HEK293 (cell line): ENCODE results near the gene MYT1.
A peak's percentile ranks its signal among the peaks of the same experiment; 100 is the strongest.

Experiments
- CTCF ChIA-PET: fragments of 350-600 bp; formaldehyde crosslinking; extraction: SDS; loops from one replicate; lab custom pipeline; 2021; ENCODE audit warnings: antibody characterized with exemption; lab: Yijun Ruan, JAX
- POLR2A ChIA-PET: fragments of 300-600 bp; formaldehyde crosslinking; extraction: SDS; loops from one replicate; lab custom pipeline; 2020; ENCODE audit warnings: antibody characterized with exemption, inconsistent platforms; lab: Yijun Ruan, JAX
- H3K27ac ChIP-seq: fragments of 200-500 bp; sonication (Bioruptor generic); 2 replicates; pipeline ENCODE4 v1.5.1; 2014; ENCODE audit warnings: low read depth, low read length, control low read depth, inconsistent platforms; ENCODE audit errors: extremely low read depth
- H3K36me3 ChIP-seq, 2 experiments: fragments of 200-500 bp in 1 of 2; sonication (Bioruptor generic) in 1 of 2; 1 replicate in 1 of 2; 2 replicates in 1 of 2; pipeline ENCODE4 v1.5.1; 2014 to 2017; ENCODE audit warnings: inconsistent platforms in 2 of 2, low read length in 2 of 2; ENCODE audit not compliant: control insufficient read depth in 2 of 2, insufficient read depth in 1 of 2
- H3K4me1 ChIP-seq: fragments of 200-500 bp; sonication (Bioruptor generic); 2 replicates; pipeline ENCODE4 v1.5.1; 2014; ENCODE audit warnings: mild to moderate bottlenecking, low read length, inconsistent platforms; ENCODE audit not compliant: control insufficient read depth, insufficient read depth
- H3K4me3 ChIP-seq: 2 replicates; pipeline ENCODE4 v1.5.1; 2011; ENCODE audit warnings: low read depth, mild to moderate bottlenecking, control low read depth, low read length, moderate library complexity
- H3K9me3 ChIP-seq: fragments of 200-500 bp; sonication (Bioruptor generic); 2 replicates; pipeline ENCODE4 v1.5.1; 2014; ENCODE audit warnings: low read depth, low read length, inconsistent platforms; ENCODE audit not compliant: control insufficient read depth, insufficient read depth
- BCL6B ChIP-seq: fragments of 450-650 bp; formaldehyde crosslinking; IDR thresholded peaks from 2 replicates; pipeline ENCODE4 v1.5.1; 2017; ENCODE audit warnings: missing biosample characterization, missing genetic modification characterization
- EGR2 ChIP-seq: fragments of 450-650 bp; formaldehyde crosslinking; IDR thresholded peaks from 2 replicates; pipeline ENCODE4 v1.5.1; 2016; ENCODE audit warnings: low read depth, missing biosample characterization, missing genetic modification characterization
- KLF16 ChIP-seq: fragments of 450-650 bp; formaldehyde crosslinking; IDR thresholded peaks from 2 replicates; pipeline ENCODE4 v1.5.1; 2017; ENCODE audit warnings: missing biosample characterization, missing genetic modification characterization
- KLF9 ChIP-seq: fragments of 450-650 bp; formaldehyde crosslinking; IDR thresholded peaks from 2 replicates; pipeline ENCODE4 v1.5.1; 2016; ENCODE audit warnings: missing biosample characterization, missing genetic modification characterization, low read depth
- SCRT2 ChIP-seq: fragments of 450-650 bp; formaldehyde crosslinking; IDR thresholded peaks from 2 replicates; pipeline ENCODE4 v1.5.1; 2016; ENCODE audit warnings: missing biosample characterization, missing genetic modification characterization
- ZBTB20 ChIP-seq: fragments of 450-650 bp; formaldehyde crosslinking; IDR thresholded peaks from 2 replicates; pipeline ENCODE4 v1.5.1; 2016; ENCODE audit warnings: missing biosample characterization, missing genetic modification characterization
- ZFHX2 ChIP-seq: fragments of 450-650 bp; formaldehyde crosslinking; conservative IDR thresholded peaks from 2 replicates; pipeline ENCODE4 v1.5.1; 2016; ENCODE audit warnings: missing biosample characterization, missing genetic modification characterization
- ZFP69B ChIP-seq: fragments of 450-650 bp; formaldehyde crosslinking; IDR thresholded peaks from 2 replicates; pipeline ENCODE4 v1.5.1; 2016; ENCODE audit warnings: missing biosample characterization, missing genetic modification characterization
- ZNF510 ChIP-seq: fragments of 450-650 bp; formaldehyde crosslinking; IDR thresholded peaks from 2 replicates; pipeline ENCODE4 v1.5.1; 2018; ENCODE audit warnings: mild to moderate bottlenecking, missing genetic modification characterization, missing biosample characterization; ENCODE audit not compliant: insufficient replicate concordance
- ZNF513 ChIP-seq: fragments of 450-650 bp; IDR thresholded peaks from 2 replicates; pipeline ENCODE4 v1.5.1; 2018; ENCODE audit warnings: missing biosample characterization, missing genetic modification characterization
- TF ChIP-seq, protein P1 (sequence below): fragments of 450-650 bp; formaldehyde crosslinking; IDR thresholded peaks from 2 replicates; pipeline ENCODE4 v1.5.1; 2016; ENCODE audit warnings: missing biosample characterization, missing genetic modification characterization
- TF ChIP-seq, protein P2 (sequence below): IDR thresholded peaks from 2 replicates; pipeline ENCODE4 v1.6.1; 2011; ENCODE audit warnings: mild to moderate bottlenecking, low read depth, low read length, borderline replicate concordance

Gene MYT1

DNA sequence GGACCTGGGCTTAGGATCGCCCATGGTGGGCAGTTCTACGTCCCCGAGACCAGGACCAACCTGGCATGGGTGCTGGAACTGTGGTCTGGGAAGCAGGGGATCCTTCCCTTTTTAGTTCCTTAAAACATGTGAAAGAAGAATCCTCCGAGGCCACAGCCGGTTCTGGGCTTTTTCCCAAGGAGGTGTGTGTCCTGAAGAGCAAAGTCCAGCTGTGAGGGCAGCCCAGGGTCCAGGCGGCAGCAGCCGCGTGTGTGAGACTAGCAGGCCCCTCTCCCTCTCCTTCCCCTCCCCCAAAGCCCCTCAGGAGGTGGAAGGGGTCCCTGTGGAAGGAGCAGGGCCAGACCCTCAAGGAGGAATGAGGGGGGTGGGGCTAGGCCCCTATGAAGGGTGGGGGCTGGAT is 56.2 kb downstream of the MYT1 start (continued):
- TF ChIP-seq ZNF510 (tag by site-specific recombination) = no peak

GRCh38 chr20:64220891-64221527 is 56.8 kb downstream of the MYT1 start:
- ChIA-PET CTCF (no interaction called here), POLR2A (no interaction called here)
- TF ChIP-seq KLF9 = peak; percentile 39; the same call in 1 of the 2 replicates
- no peak for TF ChIP-seq ZNF513 (tag by site-specific recombination)
- no peak overlapping the region for H3K27ac ChIP-seq
- H3K36me3 ChIP-seq = no peaks in the 10 kb centered on the region
- no peak overlapping the region for H3K4me3 ChIP-seq
- H3K4me1 ChIP-seq = no peaks in the 10 kb centered on the region
- no peaks in the 10 kb centered on the region for H3K9me3 ChIP-seq

GRCh38 chr20:64222291-64222735 is 58.1 kb downstream of the MYT1 start:
- H3K27ac ChIP-seq = no peak overlapping the region
- no peak overlapping the region for H3K4me3 ChIP-seq
- no peaks in the 10 kb centered on the region for H3K36me3 ChIP-seq
- ChIA-PET CTCF (interaction anchor here (0.7 to 1.2 kb wide), 3 partner anchors 16 to 38 kb away, joined by 3 read pairs; no protein-coding TSS in a partner anchor), POLR2A (no interaction called here)
- H3K9me3 ChIP-seq = no peaks in the 10 kb centered on the region
- TF ChIP-seq ZBTB20 (tag by site-specific recombination) = no peak
- peak; percentile 71 for TF ChIP-seq SCRT2 (tag by site-specific recombination)
- TF ChIP-seq, all 188 proteins: peak for 1
- no peaks in the 10 kb centered on the region for H3K4me1 ChIP-seq

GRCh38 chr20:64222851-64223525 is 58.7 kb downstream of the MYT1 start:
- TF ChIP-seq, protein P1, sequence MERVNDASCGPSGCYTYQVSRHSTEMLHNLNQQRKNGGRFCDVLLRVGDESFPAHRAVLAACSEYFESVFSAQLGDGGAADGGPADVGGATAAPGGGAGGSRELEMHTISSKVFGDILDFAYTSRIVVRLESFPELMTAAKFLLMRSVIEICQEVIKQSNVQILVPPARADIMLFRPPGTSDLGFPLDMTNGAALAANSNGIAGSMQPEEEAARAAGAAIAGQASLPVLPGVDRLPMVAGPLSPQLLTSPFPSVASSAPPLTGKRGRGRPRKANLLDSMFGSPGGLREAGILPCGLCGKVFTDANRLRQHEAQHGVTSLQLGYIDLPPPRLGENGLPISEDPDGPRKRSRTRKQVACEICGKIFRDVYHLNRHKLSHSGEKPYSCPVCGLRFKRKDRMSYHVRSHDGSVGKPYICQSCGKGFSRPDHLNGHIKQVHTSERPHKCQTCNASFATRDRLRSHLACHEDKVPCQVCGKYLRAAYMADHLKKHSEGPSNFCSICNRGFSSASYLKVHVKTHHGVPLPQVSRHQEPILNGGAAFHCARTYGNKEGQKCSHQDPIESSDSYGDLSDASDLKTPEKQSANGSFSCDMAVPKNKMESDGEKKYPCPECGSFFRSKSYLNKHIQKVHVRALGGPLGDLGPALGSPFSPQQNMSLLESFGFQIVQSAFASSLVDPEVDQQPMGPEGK (tag by site-specific recombination) = no peak
- TF ChIP-seq KLF9 (no peak), BCL6B (tag by site-specific recombination) (no peak), ZFP69B (tag by site-specific recombination) (no peak), ZFHX2 (tag by site-specific recombination) (0 out of 2 replicates have a peak, but pooled peaks have one; percentile 10), KLF16 (tag by site-specific recombination) (no peak), EGR2 (tag by site-specific recombination) (peak; percentile 50)
- TF ChIP-seq, protein P2, sequence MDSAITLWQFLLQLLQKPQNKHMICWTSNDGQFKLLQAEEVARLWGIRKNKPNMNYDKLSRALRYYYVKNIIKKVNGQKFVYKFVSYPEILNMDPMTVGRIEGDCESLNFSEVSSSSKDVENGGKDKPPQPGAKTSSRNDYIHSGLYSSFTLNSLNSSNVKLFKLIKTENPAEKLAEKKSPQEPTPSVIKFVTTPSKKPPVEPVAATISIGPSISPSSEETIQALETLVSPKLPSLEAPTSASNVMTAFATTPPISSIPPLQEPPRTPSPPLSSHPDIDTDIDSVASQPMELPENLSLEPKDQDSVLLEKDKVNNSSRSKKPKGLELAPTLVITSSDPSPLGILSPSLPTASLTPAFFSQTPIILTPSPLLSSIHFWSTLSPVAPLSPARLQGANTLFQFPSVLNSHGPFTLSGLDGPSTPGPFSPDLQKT = no peak
- TF ChIP-seq, all 188 proteins: peak for 2
- no peak overlapping the region for H3K4me3 ChIP-seq
- no peaks in the 10 kb centered on the region for H3K36me3 ChIP-seq
- H3K9me3 ChIP-seq = no peaks in the 10 kb centered on the region
- POLR2A ChIA-PET = interaction anchor here (1.2 kb wide), 1 partner anchor 33 kb away, joined by 4 read pairs; the partner anchor contains the start of gene PCMTD2
- CTCF ChIA-PET = interaction anchor here (0.7 to 1.2 kb wide), 4 partner anchors 11 to 39 kb away, joined by 3 read pairs; no protein-coding TSS in a partner anchor
- H3K27ac ChIP-seq = no peak overlapping the region
- no peaks in the 10 kb centered on the region for H3K4me1 ChIP-seq
